Mesothelial cell of epicardium (in vitro differentiated cells): ENCODE results near the gene SLC6A6. TPM values are rescaled to one million over a fixed set of nuclear protein-coding genes. Genes with fewer than 3 reads are reported as not detected.

Experiments used
- DNase-seq, 2 experiments: peaks; one replicate each; pipeline ENCODE4 v3.0.0; 2021; ENCODE audit warnings: low spot score in 2 of 2; ENCODE audit not compliant: unreplicated experiment in 2 of 2
- H3K27ac Mint-ChIP-seq: 2 replicates; pipeline ENCODE4 v1.8.0; 2021; ENCODE audit warnings: mixed read lengths
- H3K27me3 Mint-ChIP-seq: 2 replicates; pipeline ENCODE4 v1.8.0; 2021; ENCODE audit warnings: low read depth, mixed read lengths
- H3K36me3 Mint-ChIP-seq: 2 replicates; pipeline ENCODE4 v1.8.0; 2021; ENCODE audit warnings: mixed read lengths
- H3K4me1 Mint-ChIP-seq: 2 replicates; pipeline ENCODE4 v1.8.0; 2021; ENCODE audit warnings: mixed read lengths
- H3K4me3 Mint-ChIP-seq: 2 replicates; pipeline ENCODE4 v1.8.0; 2021; ENCODE audit warnings: mild to moderate bottlenecking, moderate library complexity, mixed read lengths
- H3K9me3 Mint-ChIP-seq: 2 replicates; pipeline ENCODE4 v1.8.0; 2021; ENCODE audit warnings: mixed read lengths
- CTCF ChIP-seq: fragments of 200-600 bp; sonication (generic); IDR thresholded peaks from one replicate; pipeline ENCODE4 v1.5.0; 2021; ENCODE audit warnings: antibody characterized with exemption; ENCODE audit not compliant: unreplicated experiment
- total RNA-seq: library from RNA; stranded (reverse); gene quantifications from 3 replicates; pipeline ENCODE4 v1.2.1, GENCODE V29; 2021

The SLC6A6 gene
- total RNA-seq, 1 donor from 2014 or later = 21.2 TPM

GRCh38 chr3:14473411-14473891 is 71.0 kb downstream of the SLC6A6 start:
- Mint-ChIP-seq H3K27ac (no peak overlapping the region), H3K36me3 (peaks cover 32% of the 10 kb centered on the region), H3K27me3 (no peaks in the 10 kb centered on the region), H3K9me3 (peaks cover 8% of the 10 kb centered on the region), H3K4me3 (no peak overlapping the region), H3K4me1 (peaks cover 14% of the 10 kb centered on the region)
- DNase-seq = no peak
- no peak for TF ChIP-seq CTCF

- Mint-ChIP-seq H3K36me3 (peaks cover 39% of the 10 kb centered on the region), H3K9me3 (peaks cover 10% of the 10 kb centered on the region), H3K4me1 (peaks cover 14% of the 10 kb centered on the region), H3K27ac (no peak overlapping the region), H3K27me3 (no peaks in the 10 kb centered on the region), H3K4me3 (no peak overlapping the region)
- no peak for DNase-seq
- no peak for TF ChIP-seq CTCF
Observed at GRCh38 chr3:14474363-14475081, 72.1 kb downstream of the SLC6A6 start.

GRCh38 chr3:14475621-14476020 is 73.2 kb downstream of the SLC6A6 start:
- no peak for DNase-seq
- Mint-ChIP-seq H3K27ac (no peak overlapping the region), H3K4me1 (peaks cover 14% of the 10 kb centered on the region), H3K9me3 (peaks cover 10% of the 10 kb centered on the region), H3K4me3 (no peak overlapping the region), H3K27me3 (no peaks in the 10 kb centered on the region), H3K36me3 (peaks cover 39% of the 10 kb centered on the region)
- no peak for TF ChIP-seq CTCF

- H3K9me3 Mint-ChIP-seq = peaks cover 10% of the 10 kb centered on the region
- no peak overlapping the region for H3K27ac Mint-ChIP-seq
- no peak for DNase-seq
- peaks cover 42% of the 10 kb centered on the region for H3K36me3 Mint-ChIP-seq
- no peaks in the 10 kb centered on the region for H3K27me3 Mint-ChIP-seq
- H3K4me1 Mint-ChIP-seq = peaks cover 14% of the 10 kb centered on the region
- no peak overlapping the region for H3K4me3 Mint-ChIP-seq
- no peak for TF ChIP-seq CTCF
Observed at GRCh38 chr3:14476583-14477265, 74.3 kb downstream of the SLC6A6 start.

- no peak for DNase-seq
- peaks cover 40% of the 10 kb centered on the region for H3K36me3 Mint-ChIP-seq
- H3K4me1 Mint-ChIP-seq = peaks cover 11% of the 10 kb centered on the region
- peaks cover 10% of the 10 kb centered on the region for H3K9me3 Mint-ChIP-seq
- no peak overlapping the region for H3K27ac Mint-ChIP-seq
- no peaks in the 10 kb centered on the region for H3K27me3 Mint-ChIP-seq
- H3K4me3 Mint-ChIP-seq = no peak overlapping the region
- TF ChIP-seq CTCF = no peak
Observed at GRCh38 chr3:14477311-14477935, 75.0 kb downstream of the SLC6A6 start.
